ENCODE measurements around the gene DLGAP5. TPM values are rescaled to one million over a fixed set of nuclear protein-coding genes. Genes with fewer than 3 reads are reported as not detected.

Gene DLGAP5
- total and polyA plus RNA-seq, 8 donors, result 1.8 to 57.3 (median 23.0) TPM

DNA sequence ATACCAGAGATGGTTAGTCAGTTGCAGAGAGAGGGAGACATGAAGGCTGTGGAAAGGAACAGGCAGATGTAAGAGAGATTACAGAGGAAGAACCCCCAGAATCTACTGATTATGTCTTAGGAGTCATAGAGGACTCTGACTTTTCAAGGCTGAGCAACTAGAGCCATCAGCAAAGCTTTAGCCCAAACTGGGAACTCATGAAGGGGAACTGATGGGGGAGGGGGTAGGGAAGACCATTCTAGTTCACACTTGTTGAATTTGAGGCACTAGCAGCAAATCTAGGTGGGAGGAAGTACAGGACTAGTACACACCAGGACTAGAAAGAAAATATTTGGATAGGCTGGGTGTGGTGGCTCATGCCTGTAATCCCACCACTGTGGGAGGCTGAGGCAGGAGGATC is 52.2 kb downstream of the DLGAP5 start:
- peaks cover 9 to 63% of the 10 kb centered on the region in 2 donors for H3K4me1 ChIP-seq
- ATAC-seq (no peak), DNase-seq (no peak)
- H3K9me3 ChIP-seq, result no peaks in the 10 kb centered on the region
- intact Hi-C loops (cut with DNase I), result no loop called here
- peak overlapping the region in 1 of 2 donors; percentile 39 for H3K27ac ChIP-seq
- TF ChIP-seq, protein P1, sequence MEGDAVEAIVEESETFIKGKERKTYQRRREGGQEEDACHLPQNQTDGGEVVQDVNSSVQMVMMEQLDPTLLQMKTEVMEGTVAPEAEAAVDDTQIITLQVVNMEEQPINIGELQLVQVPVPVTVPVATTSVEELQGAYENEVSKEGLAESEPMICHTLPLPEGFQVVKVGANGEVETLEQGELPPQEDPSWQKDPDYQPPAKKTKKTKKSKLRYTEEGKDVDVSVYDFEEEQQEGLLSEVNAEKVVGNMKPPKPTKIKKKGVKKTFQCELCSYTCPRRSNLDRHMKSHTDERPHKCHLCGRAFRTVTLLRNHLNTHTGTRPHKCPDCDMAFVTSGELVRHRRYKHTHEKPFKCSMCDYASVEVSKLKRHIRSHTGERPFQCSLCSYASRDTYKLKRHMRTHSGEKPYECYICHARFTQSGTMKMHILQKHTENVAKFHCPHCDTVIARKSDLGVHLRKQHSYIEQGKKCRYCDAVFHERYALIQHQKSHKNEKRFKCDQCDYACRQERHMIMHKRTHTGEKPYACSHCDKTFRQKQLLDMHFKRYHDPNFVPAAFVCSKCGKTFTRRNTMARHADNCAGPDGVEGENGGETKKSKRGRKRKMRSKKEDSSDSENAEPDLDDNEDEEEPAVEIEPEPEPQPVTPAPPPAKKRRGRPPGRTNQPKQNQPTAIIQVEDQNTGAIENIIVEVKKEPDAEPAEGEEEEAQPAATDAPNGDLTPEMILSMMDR (IDR thresholded peaks at IDR 0.05), result no peak
- H3K27me3 ChIP-seq, result no peaks in the 10 kb centered on the region
- H3K36me3 ChIP-seq, result peaks cover 4 to 88% of the 10 kb centered on the region in 2 donors
- no peak overlapping the region for H3K4me3 ChIP-seq

DNA sequence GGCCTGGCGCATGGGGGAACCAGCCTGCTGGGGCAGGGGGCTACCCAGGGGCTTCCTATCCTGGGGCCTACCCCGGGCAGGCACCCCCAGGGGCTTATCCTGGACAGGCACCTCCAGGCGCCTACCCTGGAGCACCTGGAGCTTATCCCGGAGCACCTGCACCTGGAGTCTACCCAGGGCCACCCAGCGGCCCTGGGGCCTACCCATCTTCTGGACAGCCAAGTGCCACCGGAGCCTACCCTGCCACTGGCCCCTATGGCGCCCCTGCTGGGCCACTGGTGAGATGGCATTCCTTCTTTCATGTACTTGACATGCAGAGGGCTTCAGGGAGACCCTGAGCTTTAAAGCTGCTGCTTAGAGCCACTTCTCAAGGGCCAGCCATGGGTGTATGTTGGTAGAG is 53.3 kb downstream of the DLGAP5 start:
- ATAC-seq (peak; percentile 18), DNase-seq (no peak)
- intact Hi-C loops (cut with DNase I), result no loop called here
- H3K4me3 ChIP-seq, result no peak overlapping the region
- H3K27me3 ChIP-seq, result no peaks in the 10 kb centered on the region
- no peak overlapping the region for H3K27ac ChIP-seq
- H3K9me3 ChIP-seq, result no peaks in the 10 kb centered on the region
- TF ChIP-seq, protein P1 (IDR thresholded peaks at IDR 0.05), result no peak
- peaks cover 0 to 82% of the 10 kb centered on the region in 2 donors for H3K36me3 ChIP-seq
- peaks cover 9 to 73% of the 10 kb centered on the region in 2 donors for H3K4me1 ChIP-seq

DNA sequence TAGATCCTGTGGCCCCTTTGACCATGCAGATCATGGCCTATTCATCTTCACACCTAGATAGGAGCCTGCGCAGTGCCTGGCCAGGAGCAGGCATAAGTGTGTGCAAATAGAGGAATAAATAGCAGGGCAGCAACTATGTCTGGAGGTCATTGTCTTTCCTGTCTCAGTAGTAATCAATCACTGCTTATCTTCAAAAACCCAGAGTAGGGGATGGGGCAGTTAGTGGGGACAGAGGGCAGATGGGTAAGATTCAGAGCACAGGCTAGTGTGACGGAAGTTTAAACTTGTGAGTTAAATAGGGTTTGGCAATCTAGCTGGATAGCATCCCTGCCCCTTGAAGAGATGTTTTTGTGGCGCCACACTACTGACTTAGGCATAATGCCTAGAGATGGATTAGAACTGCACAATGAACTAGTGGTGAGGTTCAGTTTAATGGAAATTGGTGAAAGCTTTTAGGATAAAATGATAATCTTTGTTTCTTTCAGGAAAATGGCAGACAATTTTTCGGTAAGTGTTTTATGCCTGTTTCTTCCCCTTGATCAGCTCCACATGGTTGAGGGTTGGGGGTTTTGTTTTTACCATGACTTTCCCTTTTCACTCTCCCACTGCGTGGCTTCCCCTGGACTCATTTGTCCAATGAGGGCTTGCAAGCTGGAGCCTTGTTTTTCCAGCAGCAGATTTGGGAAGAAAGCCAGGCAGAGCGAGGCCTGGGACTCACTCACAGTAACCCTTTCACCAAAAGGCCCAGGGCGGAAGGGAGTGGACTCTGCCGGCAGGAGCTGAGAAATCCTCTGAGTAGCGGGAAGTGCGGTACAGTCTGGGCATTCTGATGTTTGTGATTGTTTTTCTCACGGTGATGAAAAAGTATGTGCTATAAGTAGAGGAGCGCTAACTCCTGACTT is 54.2 kb downstream of the DLGAP5 start:
- Histone ChIP-seq H3K27ac (peak overlapping the region; percentile 9 to 60), H3K36me3 (peaks cover 0 to 77% of the 10 kb centered on the region in 2 donors), H3K4me3 (no peak overlapping the region), H3K9me3 (no peaks in the 10 kb centered on the region), H3K4me1 (peaks cover 13 to 83% of the 10 kb centered on the region in 2 donors), H3K27me3 (no peaks in the 10 kb centered on the region)
- intact Hi-C loops (cut with DNase I), result no loop called here
- ATAC-seq (peak; percentile 65), DNase-seq (peak in 3 of 4 donors; percentile 64 to 87 (median 66))
- TF ChIP-seq, protein P1 (IDR thresholded peaks at IDR 0.05), result no peak

DNA sequence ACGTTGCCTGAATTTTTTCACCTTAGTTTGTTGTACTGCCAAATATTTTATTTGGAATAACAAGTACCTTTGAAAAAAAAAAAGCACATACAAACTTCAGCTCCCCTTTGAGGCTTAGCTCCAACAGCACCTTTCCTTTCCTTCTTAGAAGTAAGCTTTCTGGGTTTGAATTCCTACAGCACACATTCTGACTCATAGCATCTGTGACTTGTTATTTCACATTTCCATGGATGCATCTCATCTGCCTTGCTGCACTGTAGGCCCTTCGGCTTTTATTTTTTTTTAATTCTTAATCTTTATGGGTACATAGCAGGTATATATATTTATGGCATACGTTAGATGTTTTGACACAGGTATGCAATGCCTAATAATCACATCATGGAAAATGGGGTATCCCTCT is 55.1 kb downstream of the DLGAP5 start:
- H3K27me3 ChIP-seq, result no peaks in the 10 kb centered on the region
- TF ChIP-seq, protein P1 (IDR thresholded peaks at IDR 0.05), result no peak
- H3K4me1 ChIP-seq, result peaks cover 20 to 92% of the 10 kb centered on the region in 2 donors
- intact Hi-C loops (cut with DNase I), result no loop called here
- no peak overlapping the region for H3K4me3 ChIP-seq
- no peaks in the 10 kb centered on the region for H3K9me3 ChIP-seq
- H3K36me3 ChIP-seq, result peaks cover 0 to 68% of the 10 kb centered on the region in 2 donors
- H3K27ac ChIP-seq, result peak overlapping the region; percentile 9 to 60
- ATAC-seq (no peak), DNase-seq (no peak)

DNA sequence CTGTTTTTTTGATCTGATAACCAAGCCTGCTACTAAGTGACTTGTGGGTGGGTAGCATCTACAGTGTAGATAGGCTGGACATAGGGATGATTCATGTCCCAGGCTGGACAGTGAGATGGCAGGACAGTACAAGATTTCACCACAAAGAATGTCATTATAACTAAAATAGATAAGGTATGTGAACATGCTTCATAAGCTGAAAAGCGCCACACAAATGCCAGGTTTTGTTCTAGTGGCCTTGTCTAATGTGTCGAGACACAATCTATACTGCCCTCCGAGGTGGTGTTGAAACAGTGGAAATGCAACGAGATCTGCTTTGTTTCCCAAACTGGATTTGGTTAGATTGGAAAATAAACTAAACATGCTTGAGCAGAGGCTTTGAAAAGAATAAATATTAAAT is 58.0 kb downstream of the DLGAP5 start:
- intact Hi-C loops (cut with DNase I), result no loop called here
- H3K4me3 ChIP-seq, result no peak overlapping the region
- no peak overlapping the region for H3K27ac ChIP-seq
- peaks cover 26 to 91% of the 10 kb centered on the region in 2 donors for H3K4me1 ChIP-seq
- H3K36me3 ChIP-seq, result peaks cover 0 to 40% of the 10 kb centered on the region in 2 donors
- H3K9me3 ChIP-seq, result no peaks in the 10 kb centered on the region
- H3K27me3 ChIP-seq, result no peaks in the 10 kb centered on the region
- peak in 1 of 4 donors; percentile 43 for DNase-seq
- TF ChIP-seq, protein P1 (IDR thresholded peaks at IDR 0.05), result no peak
- no peak for ATAC-seq
